Measurements from ENCODE around the gene CDH4.

- no peak for TF ChIP-seq CTCF (IDR thresholded peaks at IDR 0.05; ENCODE audit: insufficient read depth, low read depth, low read length)
- no peak for TF ChIP-seq EZH2 (IDR thresholded peaks at IDR 0.05; ENCODE audit: insufficient read depth, low read length)
These were observed 114.9 kb downstream of the CDH4 start for GRCh38 chr20:61366914-61367313.

Measured in astrocyte (in vitro differentiated cells and primary cell).